RWPE2 (cell line): ENCODE results near the gene GSTO2.

ENCODE experiments used
- ATAC-seq: fragments of 200-7000 bp; cut with Tn5 transposase; 3 replicates; pipeline ENCODE4 v1.9.1; 2021; ENCODE audit warnings: low read depth
- DNase-seq: peaks from one replicate; pipeline ENCODE4 v3.0.0-alpha.2; 2020; ENCODE audit warnings: low spot score
- H3K27ac ChIP-seq: fragments of 450-650 bp; 2 replicates; pipeline ENCODE4 v1.5.1; 2017; ENCODE audit warnings: mild to moderate bottlenecking; ENCODE audit not compliant: poor library complexity, severe bottlenecking
- H3K27me3 ChIP-seq: fragments of 250-450 bp; sonication (Bioruptor Pico); 2 replicates; pipeline ENCODE4 v1.5.1; 2021; ENCODE audit warnings: mild to moderate bottlenecking, moderate library complexity; ENCODE audit not compliant: insufficient read depth, poor library complexity, severe bottlenecking
- H3K36me3 ChIP-seq: fragments of 250-450 bp; sonication (Bioruptor Pico); 2 replicates; pipeline ENCODE4 v1.5.1; 2020; ENCODE audit warnings: low read depth, mild to moderate bottlenecking, moderate library complexity
- H3K4me1 ChIP-seq: fragments of 250-450 bp; sonication (Bioruptor Pico); 2 replicates; pipeline ENCODE4 v1.5.1; 2021; ENCODE audit warnings: mild to moderate bottlenecking, moderate library complexity; ENCODE audit not compliant: insufficient read depth, poor library complexity, severe bottlenecking
- H3K4me3 ChIP-seq: fragments of 250-450 bp; sonication (Bioruptor Pico); 2 replicates; pipeline ENCODE4 v1.5.1; 2021; ENCODE audit warnings: mild to moderate bottlenecking, moderate library complexity; ENCODE audit not compliant: severe bottlenecking
- H3K9me3 ChIP-seq: fragments of 250-450 bp; sonication (Bioruptor Pico); 2 replicates; pipeline ENCODE4 v1.5.1; 2021; ENCODE audit warnings: mild to moderate bottlenecking, moderate library complexity; ENCODE audit not compliant: severe bottlenecking
- CTCF ChIP-seq: fragments of 450-650 bp; IDR thresholded peaks from one replicate; pipeline ENCODE4 v1.5.1; 2017; ENCODE audit warnings: mild to moderate bottlenecking, moderate library complexity; ENCODE audit not compliant: poor library complexity, severe bottlenecking

Gene GSTO2

GRCh38 chr10:104252368-104252767 is 16.6 kb upstream of the GSTO2 start:
- no peak for DNase-seq
- Histone ChIP-seq H3K9me3 (no peaks in the 10 kb centered on the region), H3K27me3 (no peaks in the 10 kb centered on the region), H3K36me3 (peaks cover 12% of the 10 kb centered on the region), H3K4me1 (peaks cover 18% of the 10 kb centered on the region), H3K27ac (no peak overlapping the region), H3K4me3 (no peak overlapping the region)
- ATAC-seq, result no peak
- TF ChIP-seq CTCF, result no peak

GRCh38 chr10:104253106-104253505 is 15.9 kb upstream of the GSTO2 start:
- no peak for DNase-seq
- Histone ChIP-seq H3K36me3 (peaks cover 19% of the 10 kb centered on the region), H3K4me1 (peaks cover 26% of the 10 kb centered on the region), H3K27ac (no peak overlapping the region), H3K27me3 (no peaks in the 10 kb centered on the region), H3K9me3 (no peaks in the 10 kb centered on the region), H3K4me3 (no peak overlapping the region)
- ATAC-seq, result no peak
- TF ChIP-seq CTCF, result no peak

GRCh38 chr10:104253606-104254410 is 15.2 kb upstream of the GSTO2 start:
- no peak for TF ChIP-seq CTCF
- peak overlapping the region; percentile 90 for H3K27ac ChIP-seq
- H3K4me1 ChIP-seq, result peaks cover 29% of the 10 kb centered on the region
- DNase-seq, result no peak
- peak overlapping the region; percentile 63 for H3K4me3 ChIP-seq
- no peaks in the 10 kb centered on the region for H3K9me3 ChIP-seq
- no peaks in the 10 kb centered on the region for H3K27me3 ChIP-seq
- H3K36me3 ChIP-seq, result peaks cover 26% of the 10 kb centered on the region
- no peak for ATAC-seq

- no peaks in the 10 kb centered on the region for H3K27me3 ChIP-seq
- TF ChIP-seq CTCF, result no peak
- H3K4me1 ChIP-seq, result peaks cover 38% of the 10 kb centered on the region
- H3K27ac ChIP-seq, result peak within 1 kb of the TSS; percentile 90
- peaks cover 35% of the 10 kb centered on the region for H3K36me3 ChIP-seq
- ATAC-seq (peak; percentile 75), DNase-seq (peak; percentile 70)
- peak within 1 kb of the TSS; percentile 63 for H3K4me3 ChIP-seq
- no peaks in the 10 kb centered on the region for H3K9me3 ChIP-seq
These were observed 14.3 kb upstream of the GSTO2 start, which contains the start of gene GSTO1 for GRCh38 chr10:104254493-104255310. Gene GSTO1, plus strand, starts transcription at chr10:104254892. Its CDS starts 37 bp downstream, at chr10:104254929.
